ENCODE data around the gene UNC50. TPM values are rescaled to one million over a fixed set of nuclear protein-coding genes. Genes with fewer than 3 reads are reported as not detected.
"Not testable (repeated sequence)": the region's sequence is repeated elsewhere in the genome, so short reads cannot be mapped to it uniquely, and the experiment has no call there.

The UNC50 gene
- total RNA-seq, 1 donor from 2014 or later: 34.4 TPM

DNA sequence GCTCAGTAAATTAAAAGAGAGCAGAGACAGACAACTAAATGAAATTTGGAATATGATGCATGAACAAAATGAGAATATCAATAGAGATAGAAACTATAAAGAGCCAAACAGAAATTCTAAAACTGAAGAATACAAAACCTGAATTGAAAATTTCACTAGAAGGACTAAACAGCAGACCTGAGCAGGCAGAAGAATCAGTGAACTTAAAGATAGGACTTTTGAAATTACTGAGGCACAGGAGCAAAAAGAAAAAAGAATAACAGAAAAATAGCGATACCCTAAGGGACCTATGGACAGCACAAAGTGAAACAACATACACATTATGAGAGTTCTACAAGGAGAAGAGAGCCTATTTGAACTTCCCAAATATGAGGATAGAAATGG is 41.6 kb downstream of the UNC50 start:
- intact Hi-C loops (cut with DNase I): loop anchor here (1.0 to 10.0 kb wide), 3 partner anchors 81 to 415 kb away; partner anchors contain the start of gene MGAT4A
- no peak overlapping the region for H3K27ac ChIP-seq
- no peaks in the 10 kb centered on the region for H3K27me3 ChIP-seq
- H3K4me3 ChIP-seq: no peak overlapping the region
- no peaks in the 10 kb centered on the region for H3K4me1 ChIP-seq
- peaks cover 6 to 15% of the 10 kb centered on the region in 2 donors for H3K36me3 ChIP-seq
- H3K9me3 ChIP-seq: no peaks in the 10 kb centered on the region
- no peak for DNase-seq (ENCODE audit: low spot score in 2 of 2)
- no peak for TF ChIP-seq CTCF (IDR thresholded peaks at IDR 0.05)

- H3K27ac ChIP-seq: no peak overlapping the region
- no peaks in the 10 kb centered on the region for H3K4me1 ChIP-seq
- H3K9me3 ChIP-seq: no peaks in the 10 kb centered on the region
- no peaks in the 10 kb centered on the region for H3K27me3 ChIP-seq
- H3K4me3 ChIP-seq: no peak overlapping the region
- no peak for TF ChIP-seq CTCF (IDR thresholded peaks at IDR 0.05)
- DNase-seq (ENCODE audit: low spot score in 2 of 2): no peak
- intact Hi-C loops (cut with DNase I): loop anchor here (10.0 kb wide), 1 partner anchor 414 kb away; no protein-coding TSS in a partner anchor
- peaks cover 6 to 15% of the 10 kb centered on the region in 2 donors for H3K36me3 ChIP-seq
Observed at GRCh38 chr2:98650998-98651397, 42.6 kb downstream of the UNC50 start.

- H3K36me3 ChIP-seq: no peaks in the 10 kb centered on the region
- no peaks in the 10 kb centered on the region for H3K4me1 ChIP-seq
- TF ChIP-seq CTCF (IDR thresholded peaks at IDR 0.05): no peak
- H3K27ac ChIP-seq: no peak overlapping the region
- H3K27me3 ChIP-seq: no peaks in the 10 kb centered on the region
- intact Hi-C loops (cut with DNase I): loop anchor here (10.0 kb wide), 1 partner anchor 410 kb away; no protein-coding TSS in a partner anchor
- DNase-seq (ENCODE audit: low spot score in 2 of 2): no peak
- H3K4me3 ChIP-seq: no peak overlapping the region
- no peaks in the 10 kb centered on the region for H3K9me3 ChIP-seq
Observed at GRCh38 chr2:98654699-98655495, 46.5 kb downstream of the UNC50 start.

- intact Hi-C loops (cut with DNase I): loop anchor here (10.0 kb wide), 1 partner anchor 408 kb away; no protein-coding TSS in a partner anchor
- H3K27me3 ChIP-seq: no peaks in the 10 kb centered on the region
- H3K9me3 ChIP-seq: no peaks in the 10 kb centered on the region
- no peak overlapping the region for H3K4me3 ChIP-seq
- H3K4me1 ChIP-seq: no peaks in the 10 kb centered on the region
- no peaks in the 10 kb centered on the region for H3K36me3 ChIP-seq
- H3K27ac ChIP-seq: no peak overlapping the region
- no peak for DNase-seq (ENCODE audit: low spot score in 2 of 2)
- TF ChIP-seq CTCF (IDR thresholded peaks at IDR 0.05): no peak
Observed at GRCh38 chr2:98656800-98657199, 48.4 kb downstream of the UNC50 start.

GRCh38 chr2:98658816-98659490 is 50.6 kb downstream of the UNC50 start:
- Histone ChIP-seq H3K36me3 (no peaks in the 10 kb centered on the region), H3K27me3 (no peaks in the 10 kb centered on the region)

GRCh38 chr2:98659491-98659840 is 51.1 kb downstream of the UNC50 start:
- H3K27me3 ChIP-seq; H3K36me3 ChIP-seq; H3K9me3 ChIP-seq; H3K27ac ChIP-seq; H3K4me1 ChIP-seq; DNase-seq (ENCODE audit: low spot score in 2 of 2); H3K4me3 ChIP-seq: not testable (repeated sequence)
- intact Hi-C loops (cut with DNase I): loop anchor here (10.0 kb wide), 1 partner anchor 405 kb away; no protein-coding TSS in a partner anchor

More at GRCh38 chr2:98658816-98659490, 50.6 kb downstream of the UNC50 start:
- Histone ChIP-seq H3K4me3 (no peak overlapping the region), H3K4me1 (no peaks in the 10 kb centered on the region), H3K27ac (no peak overlapping the region), H3K9me3 (no peaks in the 10 kb centered on the region)
- DNase-seq (ENCODE audit: low spot score in 2 of 2): no peak
- TF ChIP-seq CTCF (IDR thresholded peaks at IDR 0.05): no peak
- intact Hi-C loops (cut with DNase I): loop anchor here (10.0 kb wide), 1 partner anchor 406 kb away; no protein-coding TSS in a partner anchor
